Chondrocyte (in vitro differentiated cells): ENCODE data around the gene KRT4. TPM values are rescaled to one million over a fixed set of nuclear protein-coding genes. Genes with fewer than 3 reads are reported as not detected.

Source experiments
- DNase-seq: peaks from one replicate; pipeline ENCODE4 v3.0.0; 2021; ENCODE audit warnings: mixed read lengths, low spot score
- H3K27ac Mint-ChIP-seq: one replicate; pipeline ENCODE4 v1.8.0; 2021; ENCODE audit warnings: mild to moderate bottlenecking, moderate library complexity, mixed read lengths; ENCODE audit not compliant: unreplicated experiment
- H3K27me3 Mint-ChIP-seq: 2 replicates; pipeline ENCODE4 v1.8.0; 2021; ENCODE audit warnings: low read depth, mixed read lengths
- H3K36me3 Mint-ChIP-seq: 2 replicates; pipeline ENCODE4 v1.8.0; 2021; ENCODE audit warnings: low read depth, mixed read lengths
- H3K4me1 Mint-ChIP-seq: 2 replicates; pipeline ENCODE4 v1.8.0; 2021; ENCODE audit warnings: low read depth, mild to moderate bottlenecking, mixed read lengths
- H3K4me3 Mint-ChIP-seq: one replicate; pipeline ENCODE4 v1.8.0; 2021; ENCODE audit warnings: mild to moderate bottlenecking, moderate library complexity, mixed read lengths; ENCODE audit not compliant: unreplicated experiment
- H3K9me3 Mint-ChIP-seq: 2 replicates; pipeline ENCODE4 v1.8.0; 2021; ENCODE audit warnings: low read depth, mixed read lengths
- total RNA-seq: library from RNA; stranded (reverse); gene quantifications from 3 replicates; pipeline ENCODE4 v1.2.1, GENCODE V29; 2021
- TF ChIP-seq, protein P1 (sequence below): fragments of 200-600 bp; sonication (generic); IDR thresholded peaks from 2 replicates; pipeline ENCODE4 v1.5.0; 2021; ENCODE audit warnings: antibody characterized with exemption, mild to moderate bottlenecking, moderate library complexity

Gene KRT4
- total RNA-seq, 1 donor from 2014 or later: 0.90 TPM

- no peaks in the 10 kb centered on the region for H3K9me3 Mint-ChIP-seq
- no peaks in the 10 kb centered on the region for H3K36me3 Mint-ChIP-seq
- peaks cover 50% of the 10 kb centered on the region for H3K27me3 Mint-ChIP-seq
- DNase-seq: no peak
- no peaks in the 10 kb centered on the region for H3K4me1 Mint-ChIP-seq
- no peak overlapping the region for H3K4me3 Mint-ChIP-seq
- no peak overlapping the region for H3K27ac Mint-ChIP-seq
- TF ChIP-seq, protein P1, sequence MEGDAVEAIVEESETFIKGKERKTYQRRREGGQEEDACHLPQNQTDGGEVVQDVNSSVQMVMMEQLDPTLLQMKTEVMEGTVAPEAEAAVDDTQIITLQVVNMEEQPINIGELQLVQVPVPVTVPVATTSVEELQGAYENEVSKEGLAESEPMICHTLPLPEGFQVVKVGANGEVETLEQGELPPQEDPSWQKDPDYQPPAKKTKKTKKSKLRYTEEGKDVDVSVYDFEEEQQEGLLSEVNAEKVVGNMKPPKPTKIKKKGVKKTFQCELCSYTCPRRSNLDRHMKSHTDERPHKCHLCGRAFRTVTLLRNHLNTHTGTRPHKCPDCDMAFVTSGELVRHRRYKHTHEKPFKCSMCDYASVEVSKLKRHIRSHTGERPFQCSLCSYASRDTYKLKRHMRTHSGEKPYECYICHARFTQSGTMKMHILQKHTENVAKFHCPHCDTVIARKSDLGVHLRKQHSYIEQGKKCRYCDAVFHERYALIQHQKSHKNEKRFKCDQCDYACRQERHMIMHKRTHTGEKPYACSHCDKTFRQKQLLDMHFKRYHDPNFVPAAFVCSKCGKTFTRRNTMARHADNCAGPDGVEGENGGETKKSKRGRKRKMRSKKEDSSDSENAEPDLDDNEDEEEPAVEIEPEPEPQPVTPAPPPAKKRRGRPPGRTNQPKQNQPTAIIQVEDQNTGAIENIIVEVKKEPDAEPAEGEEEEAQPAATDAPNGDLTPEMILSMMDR: no peak
Observed at GRCh38 chr12:52807544-52808470, 6.1 kb downstream of the KRT4 start.

DNA sequence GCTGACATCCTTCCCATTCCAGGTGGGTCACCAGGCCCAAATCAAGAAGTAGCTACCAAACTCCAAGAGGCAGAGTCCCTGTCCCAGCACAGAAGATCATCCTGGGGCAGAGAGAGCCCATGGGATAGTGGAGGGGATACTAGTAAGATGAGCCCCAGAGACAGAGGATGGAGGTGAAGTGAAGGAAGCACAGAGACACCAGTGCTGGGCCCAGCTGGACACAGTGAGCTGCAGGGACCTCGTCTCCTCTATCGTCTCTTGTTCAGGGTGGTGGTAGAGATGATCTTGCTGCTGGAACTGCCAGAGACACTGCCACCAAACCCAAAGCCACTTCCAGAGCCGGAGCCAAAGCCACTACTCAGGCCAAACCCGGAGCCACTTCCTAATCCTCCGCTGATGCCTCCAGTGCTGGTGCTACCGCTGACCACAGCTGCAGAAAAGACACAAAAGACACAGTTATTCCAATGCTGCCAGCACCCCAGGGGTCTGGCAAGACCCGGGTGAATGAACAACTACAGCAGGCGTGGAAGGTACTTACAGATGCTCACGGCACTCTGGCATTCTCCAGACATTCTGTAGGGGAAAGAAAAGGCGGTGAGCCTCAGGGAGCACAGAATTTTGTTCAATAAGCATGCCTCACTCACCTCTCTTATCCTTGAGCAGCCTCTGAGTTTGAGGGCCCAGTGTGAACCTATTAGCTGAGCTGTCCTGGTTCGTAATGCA, 6.9 kb downstream of the KRT4 start:
- Mint-ChIP-seq H3K4me3 (no peak overlapping the region), H3K27me3 (peaks cover 55% of the 10 kb centered on the region), H3K9me3 (no peaks in the 10 kb centered on the region), H3K27ac (no peak overlapping the region), H3K36me3 (no peaks in the 10 kb centered on the region), H3K4me1 (no peaks in the 10 kb centered on the region)
- DNase-seq: no peak
- TF ChIP-seq, protein P1: no peak

DNA sequence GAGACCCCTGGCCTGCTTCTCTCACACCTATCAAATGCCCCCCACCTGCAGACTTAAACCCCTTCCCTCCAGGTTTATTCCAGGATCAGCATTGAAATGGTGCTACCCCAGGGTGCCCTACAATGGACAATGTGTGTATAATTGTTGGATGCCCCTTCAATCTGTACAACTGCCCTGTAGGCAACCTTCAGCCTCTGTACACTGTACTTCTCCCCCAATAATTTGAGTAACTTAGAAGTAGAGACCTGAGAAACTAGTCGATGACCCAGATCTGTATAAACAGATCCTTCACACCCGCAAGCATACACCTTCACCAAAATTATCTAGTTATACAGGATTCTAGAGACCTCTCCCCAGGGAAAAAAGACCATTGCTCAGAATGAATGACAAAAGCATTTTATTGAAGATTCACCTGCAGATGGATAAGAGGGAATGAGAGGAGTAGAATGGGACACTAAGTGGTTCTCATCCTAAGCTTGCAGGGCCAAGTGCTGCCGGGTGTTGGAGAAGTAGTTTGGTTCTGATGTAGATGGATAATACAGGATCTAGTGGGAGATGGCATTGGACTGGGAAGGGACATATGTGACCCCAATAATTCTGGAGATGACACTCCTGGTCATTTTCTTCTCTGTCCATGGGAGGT, 7.6 kb downstream of the KRT4 start:
- H3K36me3 Mint-ChIP-seq: no peaks in the 10 kb centered on the region
- TF ChIP-seq, protein P1: no peak
- H3K4me3 Mint-ChIP-seq: no peak overlapping the region
- H3K9me3 Mint-ChIP-seq: no peaks in the 10 kb centered on the region
- peaks cover 56% of the 10 kb centered on the region for H3K27me3 Mint-ChIP-seq
- H3K27ac Mint-ChIP-seq: no peak overlapping the region
- no peak for DNase-seq
- H3K4me1 Mint-ChIP-seq: no peaks in the 10 kb centered on the region

DNA sequence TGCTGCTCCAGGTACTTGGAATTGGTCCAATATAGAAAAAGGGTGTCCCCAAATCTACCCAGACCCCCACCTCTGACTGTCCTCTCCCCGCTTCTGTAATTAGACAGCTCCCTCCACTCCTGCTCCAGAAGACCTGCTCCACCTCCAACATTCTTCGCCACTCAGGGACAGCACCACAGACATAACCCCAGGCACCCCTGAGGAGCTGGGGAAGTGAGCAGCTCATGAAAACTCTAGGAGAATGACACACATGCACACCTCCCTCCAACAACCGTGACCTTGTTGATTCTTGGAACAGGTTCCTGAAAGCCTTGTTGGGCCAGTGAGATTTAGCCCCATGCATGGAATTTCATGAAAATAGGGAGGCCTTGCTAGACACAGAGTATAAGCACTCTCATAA, 8.2 kb downstream of the KRT4 start:
- no peaks in the 10 kb centered on the region for H3K9me3 Mint-ChIP-seq
- no peak for DNase-seq
- TF ChIP-seq, protein P1: no peak
- peaks cover 55% of the 10 kb centered on the region for H3K27me3 Mint-ChIP-seq
- H3K36me3 Mint-ChIP-seq: no peaks in the 10 kb centered on the region
- H3K4me1 Mint-ChIP-seq: peaks cover 4% of the 10 kb centered on the region
- no peak overlapping the region for H3K27ac Mint-ChIP-seq
- no peak overlapping the region for H3K4me3 Mint-ChIP-seq

GRCh38 chr12:52805000-52805399, 8.9 kb downstream of the KRT4 start:
- H3K4me1 Mint-ChIP-seq: peaks cover 10% of the 10 kb centered on the region
- H3K4me3 Mint-ChIP-seq: no peak overlapping the region
- peaks cover 52% of the 10 kb centered on the region for H3K27me3 Mint-ChIP-seq
- no peak overlapping the region for H3K27ac Mint-ChIP-seq
- no peaks in the 10 kb centered on the region for H3K36me3 Mint-ChIP-seq
- no peaks in the 10 kb centered on the region for H3K9me3 Mint-ChIP-seq
- TF ChIP-seq, protein P1: no peak
- no peak for DNase-seq
